Spleen (tissue), 7 donors: ENCODE data around the gene RNF13.

Experiments
- POLR2A ChIP-seq, 3 donors: fragments of 450-650 bp; IDR thresholded peaks; one replicate each; pipeline ENCODE4 v1.5.1; 2017; ENCODE audit warnings: antibody characterized with exemption in 3 of 3, mild to moderate bottlenecking in 1 of 3
- TF ChIP-seq, protein P1 (sequence below), 11 experiments: fragments of 200-600 bp in 7 of 11; fragments of 450-650 bp in 4 of 11; sonication (generic) in 4 of 11; IDR thresholded peaks in 8 of 11; conservative IDR thresholded peaks in 3 of 11; 1 replicate in 7 of 11; 2 replicates in 4 of 11; pipeline versions ENCODE4 v1.4.0 to v1.8.0; 2016 to 2021; ENCODE audit warnings: antibody characterized with exemption in 11 of 11, inconsistent platforms in 4 of 11, mild to moderate bottlenecking in 1 of 11
- donor health status: DM: no; HTN: no; CAD: no; lungs with moderate emphysema.
- donor health status: DM: no; HTN: no; CAD: no.
- donor health status: DM: no; HTN: no; CAD: no.

DNA sequence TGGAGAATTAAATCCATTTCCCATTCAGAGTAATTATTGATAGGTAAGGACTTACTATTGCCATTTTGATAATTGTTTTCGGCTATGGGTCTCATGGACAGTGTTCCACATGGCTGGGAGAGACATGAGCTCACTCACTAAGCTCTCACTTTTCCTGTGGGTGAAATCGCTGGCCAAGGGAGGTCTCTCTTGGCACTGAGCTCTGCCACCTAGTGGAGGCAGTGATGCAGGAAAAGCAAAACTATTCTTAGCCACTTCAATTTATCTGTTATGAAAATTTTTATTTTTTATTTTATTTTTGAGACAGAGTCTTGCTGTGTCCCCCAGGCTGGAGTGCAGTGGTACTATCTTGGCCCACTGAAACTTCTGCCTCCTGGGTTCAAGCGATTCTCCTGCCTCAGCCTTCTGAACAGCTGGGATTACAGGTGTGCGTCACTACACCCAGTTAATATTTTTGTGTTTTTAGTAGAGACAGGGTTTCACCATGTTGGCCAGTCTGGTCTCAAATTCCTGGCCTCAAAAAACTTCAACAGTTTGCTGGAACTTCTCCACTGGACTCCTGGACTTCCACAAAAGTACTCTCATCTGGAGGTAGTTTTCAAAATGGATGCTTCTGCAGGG is 4.7 kb upstream of the RNF13 start:
- TF ChIP-seq POLR2A (IDR thresholded peaks at IDR 0.05), result no peak
- TF ChIP-seq, protein P1, sequence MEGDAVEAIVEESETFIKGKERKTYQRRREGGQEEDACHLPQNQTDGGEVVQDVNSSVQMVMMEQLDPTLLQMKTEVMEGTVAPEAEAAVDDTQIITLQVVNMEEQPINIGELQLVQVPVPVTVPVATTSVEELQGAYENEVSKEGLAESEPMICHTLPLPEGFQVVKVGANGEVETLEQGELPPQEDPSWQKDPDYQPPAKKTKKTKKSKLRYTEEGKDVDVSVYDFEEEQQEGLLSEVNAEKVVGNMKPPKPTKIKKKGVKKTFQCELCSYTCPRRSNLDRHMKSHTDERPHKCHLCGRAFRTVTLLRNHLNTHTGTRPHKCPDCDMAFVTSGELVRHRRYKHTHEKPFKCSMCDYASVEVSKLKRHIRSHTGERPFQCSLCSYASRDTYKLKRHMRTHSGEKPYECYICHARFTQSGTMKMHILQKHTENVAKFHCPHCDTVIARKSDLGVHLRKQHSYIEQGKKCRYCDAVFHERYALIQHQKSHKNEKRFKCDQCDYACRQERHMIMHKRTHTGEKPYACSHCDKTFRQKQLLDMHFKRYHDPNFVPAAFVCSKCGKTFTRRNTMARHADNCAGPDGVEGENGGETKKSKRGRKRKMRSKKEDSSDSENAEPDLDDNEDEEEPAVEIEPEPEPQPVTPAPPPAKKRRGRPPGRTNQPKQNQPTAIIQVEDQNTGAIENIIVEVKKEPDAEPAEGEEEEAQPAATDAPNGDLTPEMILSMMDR (IDR thresholded peaks at IDR 0.05 in 8 of 11, conservative IDR thresholded peaks at IDR 0.05 in 3 of 11), result peak; percentile 56 to 85 (median 75)
